Liver (tissue), 9 donors: ENCODE results near the gene OSBPL1A. TPM values are rescaled to one million over a fixed set of nuclear protein-coding genes. Genes with fewer than 3 reads are reported as not detected.

ENCODE experiments used
- DNase-seq: peaks from one replicate; pipeline ENCODE4 v3.0.0-alpha.2; 2017; ENCODE audit warnings: low spot score
- H3K27ac ChIP-seq, 2 donors: one replicate each; pipeline ENCODE4 v1.7.0; 2013; ENCODE audit warnings: inconsistent platforms in 2 of 2, low read length in 2 of 2, control low read depth in 1 of 2, low read depth in 1 of 2, mild to moderate bottlenecking in 1 of 2
- H3K27me3 ChIP-seq, 4 donors: one replicate each; pipeline versions ENCODE4 v1.6.1 to v1.7.0; 2013; ENCODE audit warnings: low read length in 3 of 4, inconsistent platforms in 1 of 4, mild to moderate bottlenecking in 1 of 4, moderate library complexity in 1 of 4; ENCODE audit not compliant: control insufficient read depth in 4 of 4, insufficient read depth in 4 of 4
- H3K36me3 ChIP-seq, 4 donors: one replicate each; pipeline versions ENCODE4 v1.6.1 to v1.7.0; 2013; ENCODE audit warnings: low read length in 3 of 4, mild to moderate bottlenecking in 3 of 4, low read depth in 1 of 4, moderate library complexity in 1 of 4; ENCODE audit not compliant: control insufficient read depth in 4 of 4, insufficient read depth in 3 of 4
- H3K4me1 ChIP-seq, 4 donors: one replicate each; pipeline versions ENCODE4 v1.6.1 to v1.7.0; 2013; ENCODE audit warnings: low read length in 3 of 4, mild to moderate bottlenecking in 3 of 4, moderate library complexity in 1 of 4; ENCODE audit not compliant: control insufficient read depth in 4 of 4, insufficient read depth in 4 of 4
- H3K4me3 ChIP-seq, 3 donors: one replicate each; pipeline versions ENCODE4 v1.6.1 to v1.7.0; 2013; ENCODE audit warnings: low read length in 3 of 3, control low read depth in 1 of 3, low read depth in 1 of 3, mild to moderate bottlenecking in 1 of 3
- H3K9ac ChIP-seq, 2 donors: one replicate each; pipeline ENCODE4 v1.7.0; 2013; ENCODE audit warnings: low read length in 2 of 2, mild to moderate bottlenecking in 2 of 2, moderate library complexity in 2 of 2, control low read depth in 1 of 2, low read depth in 1 of 2
- H3K9me3 ChIP-seq, 4 donors: one replicate each; pipeline versions ENCODE4 v1.6.1 to v1.7.0; 2013; ENCODE audit warnings: low read length in 3 of 4; ENCODE audit not compliant: control insufficient read depth in 4 of 4
- ATF3 ChIP-seq: IDR thresholded peaks from 2 replicates; pipeline ENCODE4 v1.6.1; 2016; ENCODE audit warnings: antibody characterized with exemption
- CTCF ChIP-seq: fragments of 150-350 bp; IDR thresholded peaks from 2 replicates; pipeline ENCODE4 v1.5.1; 2017; ENCODE audit warnings: improper control_type of control experiment, low read depth, low read length; ENCODE audit not compliant: missing input control
- EGR1 ChIP-seq, 2 donors: IDR thresholded peaks; 2 replicates each; pipeline ENCODE4 v1.6.1; 2016 to 2018; ENCODE audit warnings: antibody characterized with exemption in 2 of 2, low read depth in 2 of 2
- FOXA1 ChIP-seq: IDR thresholded peaks from 2 replicates; pipeline ENCODE4 v1.6.1; 2016; ENCODE audit warnings: antibody characterized with exemption
- FOXA2 ChIP-seq: IDR thresholded peaks from 2 replicates; pipeline ENCODE4 v1.6.1; 2016; ENCODE audit warnings: antibody characterized with exemption
- GABPA ChIP-seq, 2 donors: IDR thresholded peaks in 1 of 2; conservative IDR thresholded peaks in 1 of 2; 2 replicates each; pipeline ENCODE4 v1.6.1; 2016; ENCODE audit warnings: antibody characterized with exemption in 2 of 2, mild to moderate bottlenecking in 1 of 2, moderate library complexity in 1 of 2
- HNF4A ChIP-seq, 2 donors: conservative IDR thresholded peaks; 2 replicates each; pipeline ENCODE4 v1.6.1; 2016; ENCODE audit warnings: antibody characterized with exemption in 2 of 2, mild to moderate bottlenecking in 2 of 2
- HNF4G ChIP-seq: IDR thresholded peaks from 2 replicates; pipeline ENCODE4 v1.6.1; 2016; ENCODE audit warnings: antibody characterized with exemption
- JUND ChIP-seq, 2 donors: IDR thresholded peaks; 2 replicates each; pipeline ENCODE4 v1.6.1; 2016; ENCODE audit warnings: antibody characterized with exemption in 2 of 2
- NR2F2 ChIP-seq: IDR thresholded peaks from 2 replicates; pipeline ENCODE4 v1.6.1; 2016; ENCODE audit warnings: antibody characterized with exemption
- RAD21 ChIP-seq, 2 donors: IDR thresholded peaks; 2 replicates each; pipeline ENCODE4 v1.6.1; 2016; ENCODE audit warnings: antibody characterized with exemption in 2 of 2, mild to moderate bottlenecking in 2 of 2
- REST ChIP-seq: IDR thresholded peaks from 2 replicates; pipeline ENCODE4 v1.6.1; 2016; ENCODE audit warnings: antibody characterized with exemption, mild to moderate bottlenecking
- RXRA ChIP-seq, 2 donors: IDR thresholded peaks; 2 replicates each; pipeline ENCODE4 v1.6.1; 2017 to 2018; ENCODE audit warnings: antibody characterized with exemption in 2 of 2, mild to moderate bottlenecking in 1 of 2
- SP1 ChIP-seq: IDR thresholded peaks from 2 replicates; pipeline ENCODE4 v1.6.1; 2018; ENCODE audit warnings: antibody characterized with exemption, mild to moderate bottlenecking
- ZBTB33 ChIP-seq: IDR thresholded peaks from 2 replicates; pipeline ENCODE4 v1.6.1; 2016; ENCODE audit warnings: antibody characterized with exemption
- WGBS: extraction: QIAGEN DNeasy Blood & Tissue Kit; methylation state at CpG from one replicate; pipeline ENCODE4 v1.1.7; 2013; 5-methylcytosine and 5-hydroxymethylcytosine counted together
- polyA plus RNA-seq, 2 donors: library from polyadenylated mRNA; stranded (reverse) in 1 of 2; unstranded in 1 of 2; fragments of 200-250 nt in 1 of 2; fragments of >200 nt in 1 of 2; fragmentation: Nextera tagmentation in 1 of 2; extraction: Ambion mirVana in 1 of 2; gene quantifications; one replicate each; pipeline versions ENCODE4 v1.2.1 to v1.2.3, GENCODE V29; 2013 to 2015
- total RNA-seq, 2 donors: library from RNA; depleted of rRNA; stranded (reverse); fragments of >200 nt; gene quantifications; one replicate each; pipeline ENCODE4 v1.2.3, GENCODE V29; 2014
- donor health status: healthy.
- donor health status: healthy.
- donor health status: healthy.
- donor health status: healthy.
- donor health status: healthy.

OSBPL1A gene
- total RNA-seq (10 to 100 TPM in 1 of 2 donors, 1 to 10 TPM in 1; 6.6 to 12.6 TPM), polyA plus RNA-seq (10 to 100 TPM in 1 of 2 donors, 1 to 10 TPM in 1; 5.4 to 11.2 TPM)

- TF ChIP-seq FOXA1: peak; percentile 14
- TF ChIP-seq GABPA (IDR thresholded peaks at IDR 0.05 in 1 of 2, conservative IDR thresholded peaks at IDR 0.05 in 1 of 2): peak in 1 of 2 donors; percentile 56
- no peak for TF ChIP-seq RXRA (IDR thresholded peaks at IDR 0.05)
- no peak for TF ChIP-seq ZBTB33
- TF ChIP-seq SP1: peak; percentile 67
- TF ChIP-seq REST: no peak
- TF ChIP-seq ATF3: no peak
- peak; percentile 85 to 88 for TF ChIP-seq HNF4A (conservative IDR thresholded peaks at IDR 0.05)
- no peak for TF ChIP-seq FOXA2
- TF ChIP-seq HNF4G: peak; percentile 23
- peak in 1 of 2 donors; percentile 66 for TF ChIP-seq EGR1 (IDR thresholded peaks at IDR 0.05; ENCODE audit: low read depth in 2 of 2)
- no peaks in the 10 kb centered on the region for H3K9me3 ChIP-seq
- H3K27ac ChIP-seq: peak within 1 kb of the TSS; percentile 44 to 59
- peaks cover 1 to 13% (median 9%) of the 10 kb centered on the region in 4 donors for H3K4me1 ChIP-seq
- H3K4me3 ChIP-seq: peak within 1 kb of the TSS; percentile 65 to 74 (median 73)
- no peaks in the 10 kb centered on the region for H3K27me3 ChIP-seq
- H3K36me3 ChIP-seq: no peaks in the 10 kb centered on the region
- WGBS: 2% methylated on average over 55 of the region's 55 CpGs
- DNase-seq: peak; percentile 90
- peak within 1 kb of the TSS in 1 of 2 donors; percentile 43 for H3K9ac ChIP-seq
Observed at GRCh38 chr18:24397694-24398368, at the start of gene OSBPL1A. OSBPL1A (minus strand) TSS chr18:24397824; CDS start chr18:24377533, 20,291 bp downstream.

- DNase-seq: no peak
- peak; percentile 15 for TF ChIP-seq CTCF
- no peak for TF ChIP-seq HNF4A (conservative IDR thresholded peaks at IDR 0.05)
- no peak for TF ChIP-seq NR2F2
- TF ChIP-seq SP1: no peak
- TF ChIP-seq RAD21 (IDR thresholded peaks at IDR 0.05): peak in 1 of 2 donors; percentile 48
- TF ChIP-seq JUND (IDR thresholded peaks at IDR 0.05): no peak
- no peak for TF ChIP-seq HNF4G
Observed at GRCh38 chr18:24446953-24447538, 49.4 kb upstream of the OSBPL1A start.

More at GRCh38 chr18:24446953-24447538, 49.4 kb upstream of the OSBPL1A start:
- 89% methylated on average over 1 of the region's 1 CpG for WGBS
- H3K4me3 ChIP-seq: no peak overlapping the region
- no peak overlapping the region for H3K27ac ChIP-seq
- no peaks in the 10 kb centered on the region for H3K9me3 ChIP-seq
- H3K4me1 ChIP-seq: no peaks in the 10 kb centered on the region
- H3K36me3 ChIP-seq: peaks cover 6 to 60% (median 39%) of the 10 kb centered on the region in 4 donors
- H3K27me3 ChIP-seq: no peaks in the 10 kb centered on the region
- no peak overlapping the region for H3K9ac ChIP-seq
